Peyer's patch (tissue), 4 donors: Measurements from ENCODE around the gene SSRP1. TPM values are rescaled to one million over a fixed set of nuclear protein-coding genes. Genes with fewer than 3 reads are reported as not detected.

ENCODE experiments used
- DNase-seq, 3 donors: peaks; one replicate each; pipeline ENCODE4 v3.0.0-alpha.2; 2017 to 2019
- H3K27ac ChIP-seq, 4 donors: fragments of 200-600 bp; sonication (generic); one replicate each; pipeline ENCODE4 v1.5.1; 2016 to 2019
- H3K27me3 ChIP-seq, 2 donors: fragments of 200-600 bp; sonication (generic); one replicate each; pipeline ENCODE4 v1.5.1; 2019
- H3K36me3 ChIP-seq, 3 donors: fragments of 200-600 bp; sonication (generic); one replicate each; pipeline ENCODE4 v1.5.1; 2016 to 2019
- H3K4me1 ChIP-seq, 4 donors: fragments of 200-600 bp; sonication (generic); one replicate each; pipeline ENCODE4 v1.5.1; 2016 to 2019
- H3K4me3 ChIP-seq, 4 donors: fragments of 200-600 bp; sonication (generic); 1 replicate in 3 of 4; 2 replicates in 1 of 4; pipeline ENCODE4 v1.5.1; 2016 to 2019; ENCODE audit warnings: mild to moderate bottlenecking in 1 of 4
- H3K9me3 ChIP-seq, 4 donors: fragments of 200-600 bp; sonication (generic); one replicate each; pipeline ENCODE4 v1.5.1; 2016 to 2019; ENCODE audit warnings: mild to moderate bottlenecking in 1 of 4
- POLR2A ChIP-seq, 2 donors: fragments of 450-650 bp; IDR thresholded peaks; one replicate each; pipeline ENCODE4 v1.5.1; 2017; ENCODE audit warnings: antibody characterized with exemption in 2 of 2, mild to moderate bottlenecking in 2 of 2, moderate library complexity in 2 of 2
- total RNA-seq, 4 donors: library from RNA; depleted of rRNA; stranded (reverse); fragments of >200 nt; gene quantifications; one replicate each; pipeline ENCODE4 v1.1.0, GENCODE V29; 2016
- TF ChIP-seq, protein P1 (sequence below), 6 experiments: fragments of 450-650 bp in 4 of 6; fragments of 200-600 bp in 2 of 6; sonication (generic) in 1 of 6; IDR thresholded peaks; one replicate each; pipeline ENCODE4 v1.5.1; 2017 to 2019; ENCODE audit warnings: antibody characterized with exemption in 6 of 6, mild to moderate bottlenecking in 3 of 6, moderate library complexity in 1 of 6

Gene SSRP1
- total RNA-seq, 4 donors from 2014 or later: 39.9 to 106 (median 50.6) TPM

DNA sequence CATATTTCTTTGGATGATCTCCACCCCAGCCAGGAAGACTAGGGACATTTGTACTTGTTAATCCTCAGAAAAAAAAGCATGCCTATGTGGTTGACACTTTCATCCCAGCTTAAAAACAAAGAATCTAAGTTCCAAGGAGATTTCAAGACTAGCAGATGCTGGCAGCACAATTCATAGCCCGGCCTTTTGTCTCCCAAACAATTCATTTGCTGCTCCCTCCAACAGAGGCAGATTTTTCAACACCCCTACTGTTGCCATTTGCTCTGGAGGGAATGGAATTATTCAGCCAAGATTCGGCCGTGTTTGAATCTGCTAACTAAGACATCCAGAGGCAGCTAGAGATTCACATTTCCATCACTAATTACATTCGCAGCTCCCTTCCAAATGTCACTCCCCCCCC, 17.8 kb upstream of the SSRP1 start:
- Histone ChIP-seq H3K4me3 (no peak overlapping the region), H3K9me3 (no peaks in the 10 kb centered on the region), H3K27ac (no peak overlapping the region), H3K4me1 (peaks cover 0 to 9% (median 0%) of the 10 kb centered on the region in 4 donors), H3K36me3 (no peaks in the 10 kb centered on the region), H3K27me3 (no peaks in the 10 kb centered on the region)
- no peak for DNase-seq
- TF ChIP-seq, protein P1, sequence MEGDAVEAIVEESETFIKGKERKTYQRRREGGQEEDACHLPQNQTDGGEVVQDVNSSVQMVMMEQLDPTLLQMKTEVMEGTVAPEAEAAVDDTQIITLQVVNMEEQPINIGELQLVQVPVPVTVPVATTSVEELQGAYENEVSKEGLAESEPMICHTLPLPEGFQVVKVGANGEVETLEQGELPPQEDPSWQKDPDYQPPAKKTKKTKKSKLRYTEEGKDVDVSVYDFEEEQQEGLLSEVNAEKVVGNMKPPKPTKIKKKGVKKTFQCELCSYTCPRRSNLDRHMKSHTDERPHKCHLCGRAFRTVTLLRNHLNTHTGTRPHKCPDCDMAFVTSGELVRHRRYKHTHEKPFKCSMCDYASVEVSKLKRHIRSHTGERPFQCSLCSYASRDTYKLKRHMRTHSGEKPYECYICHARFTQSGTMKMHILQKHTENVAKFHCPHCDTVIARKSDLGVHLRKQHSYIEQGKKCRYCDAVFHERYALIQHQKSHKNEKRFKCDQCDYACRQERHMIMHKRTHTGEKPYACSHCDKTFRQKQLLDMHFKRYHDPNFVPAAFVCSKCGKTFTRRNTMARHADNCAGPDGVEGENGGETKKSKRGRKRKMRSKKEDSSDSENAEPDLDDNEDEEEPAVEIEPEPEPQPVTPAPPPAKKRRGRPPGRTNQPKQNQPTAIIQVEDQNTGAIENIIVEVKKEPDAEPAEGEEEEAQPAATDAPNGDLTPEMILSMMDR (IDR thresholded peaks at IDR 0.05): no peak
- no peak for TF ChIP-seq POLR2A (IDR thresholded peaks at IDR 0.05)

DNA sequence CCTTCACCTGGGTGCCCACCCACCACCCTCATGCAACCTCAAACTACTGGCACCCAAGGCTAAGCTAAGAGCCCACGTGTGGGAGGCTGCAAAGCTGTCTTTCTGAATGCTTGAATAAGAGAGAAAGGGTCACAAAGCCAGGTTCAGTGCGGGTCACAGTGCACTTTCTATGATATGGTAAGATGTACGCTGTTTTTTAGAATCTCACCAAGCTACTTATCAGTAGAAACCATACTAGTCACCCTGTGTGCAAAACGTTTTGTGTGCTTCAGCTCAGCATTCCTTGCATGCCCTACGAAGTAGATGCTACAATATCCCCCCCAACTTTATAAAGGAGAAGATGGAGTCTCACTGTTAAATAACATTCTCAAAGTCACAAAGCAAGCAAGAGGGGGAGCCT, 17.3 kb upstream of the SSRP1 start:
- Histone ChIP-seq H3K9me3 (no peaks in the 10 kb centered on the region), H3K4me1 (peaks cover 0 to 6% (median 0%) of the 10 kb centered on the region in 4 donors), H3K4me3 (no peak overlapping the region), H3K27ac (no peak overlapping the region), H3K36me3 (no peaks in the 10 kb centered on the region), H3K27me3 (no peaks in the 10 kb centered on the region)
- no peak for TF ChIP-seq POLR2A (IDR thresholded peaks at IDR 0.05)
- TF ChIP-seq, protein P1 (IDR thresholded peaks at IDR 0.05): no peak
- DNase-seq: no peak

DNA sequence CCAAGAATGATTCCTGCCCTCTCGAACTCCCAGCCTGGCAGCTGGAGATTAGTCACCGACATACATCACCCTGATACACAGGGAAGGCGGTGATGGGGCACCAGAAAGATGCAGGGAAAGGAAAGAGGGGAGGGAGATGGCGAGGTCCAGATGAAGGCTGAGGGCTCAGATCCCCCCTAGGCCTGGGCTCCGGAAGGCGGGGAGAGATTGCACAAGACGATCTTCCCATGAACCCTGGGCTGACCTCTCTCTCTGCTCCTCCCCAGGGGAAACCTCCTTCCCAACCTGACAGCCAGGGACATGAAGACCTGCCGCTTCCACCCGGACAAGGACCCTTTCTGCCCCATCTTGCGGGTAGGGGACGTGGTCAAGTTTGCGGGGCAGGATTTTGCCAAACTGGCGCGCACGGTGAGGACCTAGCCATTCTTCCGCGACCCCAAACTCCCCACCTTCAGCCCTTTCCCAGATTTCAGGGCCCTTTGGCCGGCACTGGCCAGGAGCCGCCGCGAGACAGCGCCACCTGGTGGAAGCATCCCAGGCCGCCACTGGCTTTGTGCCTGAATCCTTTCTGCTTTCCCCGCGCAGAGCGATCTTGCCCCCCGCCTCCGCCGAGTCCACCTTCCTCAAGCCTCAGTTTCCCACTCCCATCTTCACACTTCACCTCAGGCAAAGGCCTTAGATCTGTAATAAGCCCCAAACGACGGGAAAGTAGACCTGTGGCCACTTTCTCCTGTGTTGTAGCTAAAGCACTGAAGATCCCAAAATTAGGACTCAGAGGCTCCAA, 14.0 kb upstream of the SSRP1 start:
- Histone ChIP-seq H3K4me1 (peaks cover 0 to 5% (median 0%) of the 10 kb centered on the region in 4 donors), H3K27me3 (no peaks in the 10 kb centered on the region), H3K27ac (no peak overlapping the region), H3K4me3 (no peak overlapping the region), H3K36me3 (no peaks in the 10 kb centered on the region), H3K9me3 (no peaks in the 10 kb centered on the region)
- TF ChIP-seq POLR2A (IDR thresholded peaks at IDR 0.05): no peak
- TF ChIP-seq, protein P1 (IDR thresholded peaks at IDR 0.05): peak; percentile 69 to 92 (median 73)
- DNase-seq: peak; percentile 42 to 89 (median 79)

DNA sequence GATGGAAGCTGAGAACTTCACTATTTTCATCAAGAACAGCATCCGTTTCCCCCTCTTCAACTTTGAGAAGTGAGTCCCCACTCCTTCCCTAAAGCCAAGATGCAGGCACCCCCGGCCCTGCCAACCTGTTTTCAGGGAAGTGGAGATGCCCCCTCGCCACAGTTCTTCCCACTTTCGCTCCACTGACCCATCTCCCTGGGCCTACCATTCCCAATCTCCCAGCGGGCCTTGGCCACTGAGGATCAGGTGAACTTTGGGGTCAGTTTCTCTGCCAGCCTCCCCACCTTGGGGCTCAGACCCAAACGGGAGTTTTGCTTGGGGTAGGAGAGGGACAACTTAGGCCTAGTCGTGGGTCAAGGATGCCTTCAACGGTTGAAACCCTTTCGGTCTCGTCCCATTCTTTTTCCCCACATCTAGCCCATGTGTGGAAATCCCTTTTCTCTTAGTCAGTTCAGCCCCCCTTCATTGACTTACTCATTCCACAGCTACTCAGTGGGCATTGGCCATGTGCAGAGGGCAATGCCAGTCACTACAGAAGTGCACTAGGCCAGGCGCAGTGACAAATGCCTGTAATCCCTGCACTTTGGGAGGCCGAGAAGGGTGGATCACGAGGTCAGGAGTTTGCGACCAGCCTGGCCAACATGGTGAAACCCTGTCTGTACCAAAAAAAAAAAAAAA, 13.1 kb upstream of the SSRP1 start:
- Histone ChIP-seq H3K36me3 (no peaks in the 10 kb centered on the region), H3K9me3 (no peaks in the 10 kb centered on the region), H3K27ac (no peak overlapping the region), H3K27me3 (no peaks in the 10 kb centered on the region), H3K4me1 (peaks cover 0 to 5% (median 0%) of the 10 kb centered on the region in 4 donors), H3K4me3 (no peak overlapping the region)
- peak in 1 of 3 donors; percentile 35 for DNase-seq
- TF ChIP-seq POLR2A (IDR thresholded peaks at IDR 0.05): no peak
- TF ChIP-seq, protein P1 (IDR thresholded peaks at IDR 0.05): no peak

DNA sequence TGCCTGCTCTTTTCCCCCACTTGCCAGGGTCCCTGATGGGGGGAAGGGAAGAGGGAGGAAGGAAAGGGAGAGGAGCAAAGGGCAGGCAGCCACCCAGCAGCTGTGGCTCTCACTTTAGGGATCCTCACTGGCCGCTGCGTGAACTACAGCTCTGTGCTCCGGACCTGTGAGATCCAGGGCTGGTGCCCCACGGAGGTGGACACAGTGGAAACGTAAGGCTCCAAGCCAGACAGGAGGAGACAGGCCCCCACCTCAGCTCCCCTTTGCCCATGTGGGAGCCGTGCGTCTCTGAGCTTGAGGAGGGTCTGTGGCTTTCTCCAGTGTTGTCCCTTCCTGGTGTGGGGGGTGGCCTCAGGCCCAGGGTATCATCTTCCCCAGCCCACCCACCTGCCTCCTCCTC, 12.4 kb upstream of the SSRP1 start:
- H3K4me1 ChIP-seq: peaks cover 0 to 5% (median 0%) of the 10 kb centered on the region in 4 donors
- TF ChIP-seq, protein P1 (IDR thresholded peaks at IDR 0.05): no peak
- DNase-seq: no peak
- no peak overlapping the region for H3K27ac ChIP-seq
- H3K36me3 ChIP-seq: no peaks in the 10 kb centered on the region
- no peaks in the 10 kb centered on the region for H3K27me3 ChIP-seq
- no peak overlapping the region for H3K4me3 ChIP-seq
- no peaks in the 10 kb centered on the region for H3K9me3 ChIP-seq
